Subcutaneous abdominal adipose tissue (tissue), 5 donors: Measurements from ENCODE around the gene ACTR3.

Experiments
- H3K27ac ChIP-seq: one replicate; pipeline ENCODE4 v1.7.0; 2013; ENCODE audit warnings: low read depth, mild to moderate bottlenecking, inconsistent platforms, low read length, moderate library complexity
- H3K27me3 ChIP-seq, 5 donors: one replicate each; pipeline ENCODE4 v1.7.0; 2013; ENCODE audit warnings: low read length in 5 of 5, inconsistent platforms in 1 of 5; ENCODE audit not compliant: control insufficient read depth in 5 of 5, insufficient read depth in 4 of 5
- H3K36me3 ChIP-seq, 5 donors: one replicate each; pipeline ENCODE4 v1.7.0; 2013; ENCODE audit warnings: low read length in 5 of 5; ENCODE audit not compliant: control insufficient read depth in 5 of 5, insufficient read depth in 5 of 5
- H3K4me1 ChIP-seq, 5 donors: one replicate each; pipeline ENCODE4 v1.7.0; 2013; ENCODE audit warnings: low read length in 5 of 5, mild to moderate bottlenecking in 3 of 5, moderate library complexity in 1 of 5; ENCODE audit not compliant: control insufficient read depth in 5 of 5, insufficient read depth in 5 of 5
- H3K4me3 ChIP-seq, 5 donors: one replicate each; pipeline ENCODE4 v1.7.0; 2013; ENCODE audit warnings: low read length in 5 of 5, low read depth in 1 of 5
- H3K9ac ChIP-seq, 5 donors: one replicate each; pipeline ENCODE4 v1.7.0; 2013; ENCODE audit warnings: low read length in 5 of 5, mild to moderate bottlenecking in 4 of 5, moderate library complexity in 3 of 5
- H3K9me3 ChIP-seq, 5 donors: one replicate each; pipeline ENCODE4 v1.7.0; 2013; ENCODE audit warnings: low read length in 5 of 5; ENCODE audit not compliant: control insufficient read depth in 5 of 5
- donor health status: healthy.
- donor health status: healthy.
- donor health status: healthy.
- donor health status: healthy.
- donor health status: healthy.

ACTR3 gene

GRCh38 chr2:113901943-113902342, 12.1 kb downstream of the ACTR3 start:
- Histone ChIP-seq H3K4me1 (peaks cover 0 to 53% (median 50%) of the 10 kb centered on the region in 5 donors), H3K4me3 (no peak overlapping the region), H3K9ac (no peak overlapping the region), H3K36me3 (no peaks in the 10 kb centered on the region), H3K27me3 (no peaks in the 10 kb centered on the region), H3K27ac (no peak overlapping the region), H3K9me3 (no peaks in the 10 kb centered on the region)

GRCh38 chr2:113905886-113906285, 16.0 kb downstream of the ACTR3 start:
- Histone ChIP-seq H3K4me3 (no peak overlapping the region), H3K9ac (no peak overlapping the region), H3K9me3 (no peaks in the 10 kb centered on the region), H3K27me3 (no peaks in the 10 kb centered on the region), H3K4me1 (peaks cover 0 to 34% (median 16%) of the 10 kb centered on the region in 5 donors), H3K27ac (no peak overlapping the region), H3K36me3 (no peaks in the 10 kb centered on the region)

- Histone ChIP-seq H3K36me3 (no peaks in the 10 kb centered on the region), H3K4me3 (no peak overlapping the region), H3K27ac (no peak overlapping the region), H3K4me1 (peaks cover 0 to 33% (median 15%) of the 10 kb centered on the region in 5 donors), H3K27me3 (no peaks in the 10 kb centered on the region), H3K9me3 (no peaks in the 10 kb centered on the region), H3K9ac (no peak overlapping the region)
Measured at GRCh38 chr2:113906647-113907046, 16.8 kb downstream of the ACTR3 start.

DNA sequence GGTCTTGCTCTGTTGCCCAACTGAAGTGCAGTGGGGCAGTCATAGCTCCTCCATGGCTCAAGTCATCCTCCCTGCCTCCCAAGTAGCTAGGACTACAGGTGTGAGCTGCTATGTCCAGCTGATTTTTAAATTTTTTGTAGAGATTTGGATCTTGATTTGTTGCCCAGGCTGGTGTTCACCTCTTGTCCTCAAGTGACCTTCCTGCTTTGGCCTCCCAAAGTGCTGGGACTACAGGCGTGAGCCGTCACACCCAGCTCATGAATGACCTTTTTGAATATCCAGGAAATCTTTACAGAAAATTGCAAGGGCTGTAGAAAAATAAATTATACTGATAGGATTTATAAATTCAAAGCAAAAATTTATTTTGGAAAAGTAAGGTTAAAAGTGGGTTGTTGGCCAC, 17.4 kb downstream of the ACTR3 start:
- no peak overlapping the region for H3K4me3 ChIP-seq
- no peaks in the 10 kb centered on the region for H3K36me3 ChIP-seq
- H3K27me3 ChIP-seq: no peaks in the 10 kb centered on the region
- H3K9me3 ChIP-seq: no peaks in the 10 kb centered on the region
- no peak overlapping the region for H3K27ac ChIP-seq
- no peak overlapping the region for H3K9ac ChIP-seq
- peaks cover 0 to 33% (median 10%) of the 10 kb centered on the region in 5 donors for H3K4me1 ChIP-seq

GRCh38 chr2:113910110-113910717, 20.3 kb downstream of the ACTR3 start:
- peaks cover under 1 to 12% (median 6%) of the 10 kb centered on the region in 5 donors for H3K36me3 ChIP-seq
- H3K4me1 ChIP-seq: peaks cover 0 to 16% (median 6%) of the 10 kb centered on the region in 5 donors
- no peaks in the 10 kb centered on the region for H3K9me3 ChIP-seq
- H3K27me3 ChIP-seq: no peaks in the 10 kb centered on the region
- no peak overlapping the region for H3K27ac ChIP-seq
- no peak overlapping the region for H3K4me3 ChIP-seq
- H3K9ac ChIP-seq: no peak overlapping the region

DNA sequence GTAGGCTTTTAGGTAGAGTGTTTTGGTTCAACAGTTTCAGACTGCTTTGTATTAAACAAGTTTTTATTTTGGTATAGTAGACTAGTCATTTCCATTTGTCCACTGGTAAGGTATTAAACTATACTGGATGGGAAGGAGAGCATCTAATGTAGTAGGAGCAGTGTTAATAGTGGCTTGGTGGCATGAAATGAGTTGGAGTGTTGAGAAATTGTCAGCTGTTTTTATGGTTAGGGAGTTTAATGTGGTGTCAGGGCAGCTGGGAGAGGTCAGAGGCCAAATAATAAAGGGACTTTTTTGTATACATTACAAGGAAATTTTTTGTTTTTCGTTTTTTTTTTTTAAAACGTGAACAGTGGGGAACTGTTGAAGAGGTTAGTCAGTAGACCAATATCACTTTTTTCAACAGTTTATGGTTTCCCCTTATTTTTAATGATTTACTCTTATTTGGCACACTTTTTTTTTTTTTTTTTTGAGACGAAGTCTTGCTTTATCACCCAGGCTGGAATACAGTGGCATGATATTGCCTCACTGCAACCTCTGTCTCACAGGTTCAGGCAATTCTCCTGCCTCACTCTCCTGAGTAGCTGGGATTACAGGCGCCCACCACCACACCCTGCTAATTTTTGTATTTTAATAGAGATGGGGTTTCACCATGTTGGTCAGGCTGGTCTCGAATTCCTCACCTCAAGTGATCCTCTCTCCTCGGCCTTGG, 21.2 kb downstream of the ACTR3 start:
- Histone ChIP-seq H3K27ac (no peak overlapping the region), H3K36me3 (peaks cover 3 to 14% (median 9%) of the 10 kb centered on the region in 5 donors), H3K9me3 (no peaks in the 10 kb centered on the region), H3K4me3 (no peak overlapping the region), H3K9ac (no peak overlapping the region), H3K27me3 (no peaks in the 10 kb centered on the region), H3K4me1 (peaks cover 0 to 16% (median 6%) of the 10 kb centered on the region in 5 donors)

DNA sequence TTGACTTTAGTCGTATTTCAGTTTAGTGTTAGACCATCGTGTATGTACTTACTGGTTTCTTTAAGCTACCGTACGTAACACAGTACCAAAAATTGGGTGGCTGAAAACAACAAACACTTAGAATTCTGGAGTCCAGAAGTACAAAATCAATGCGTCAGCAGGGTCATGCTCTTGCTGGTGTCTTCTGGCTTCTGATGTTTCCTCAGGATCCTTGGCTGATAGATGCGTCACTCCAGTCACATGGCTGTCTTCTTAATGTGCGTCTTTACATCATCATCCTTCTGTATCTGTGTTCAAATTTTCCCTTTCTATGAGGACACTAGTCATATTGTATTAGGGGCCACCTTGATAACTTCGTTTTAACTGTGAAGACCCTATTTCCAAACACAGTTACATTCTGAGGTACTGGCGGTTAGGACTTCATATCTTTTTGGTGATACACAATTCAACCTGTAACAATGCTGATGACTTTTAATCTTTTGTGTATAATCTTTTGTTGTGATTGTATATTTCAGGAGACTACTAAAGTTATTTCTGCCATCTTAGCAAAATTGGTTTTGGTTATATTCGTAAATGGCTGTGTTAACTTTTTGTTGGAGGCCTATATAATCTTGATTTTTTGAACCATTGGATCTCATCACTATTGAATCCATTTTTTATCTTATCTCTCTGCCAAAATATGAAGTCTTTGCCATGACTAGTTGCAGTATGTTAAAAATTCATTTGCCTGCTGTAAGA, 25.4 kb downstream of the ACTR3 start:
- H3K36me3 ChIP-seq: peaks cover 24 to 39% (median 26%) of the 10 kb centered on the region in 5 donors
- no peaks in the 10 kb centered on the region for H3K9me3 ChIP-seq
- peaks cover 0 to 5% (median 0%) of the 10 kb centered on the region in 5 donors for H3K4me1 ChIP-seq
- no peaks in the 10 kb centered on the region for H3K27me3 ChIP-seq
- H3K4me3 ChIP-seq: no peak overlapping the region
- no peak overlapping the region for H3K9ac ChIP-seq
- H3K27ac ChIP-seq: no peak overlapping the region

DNA sequence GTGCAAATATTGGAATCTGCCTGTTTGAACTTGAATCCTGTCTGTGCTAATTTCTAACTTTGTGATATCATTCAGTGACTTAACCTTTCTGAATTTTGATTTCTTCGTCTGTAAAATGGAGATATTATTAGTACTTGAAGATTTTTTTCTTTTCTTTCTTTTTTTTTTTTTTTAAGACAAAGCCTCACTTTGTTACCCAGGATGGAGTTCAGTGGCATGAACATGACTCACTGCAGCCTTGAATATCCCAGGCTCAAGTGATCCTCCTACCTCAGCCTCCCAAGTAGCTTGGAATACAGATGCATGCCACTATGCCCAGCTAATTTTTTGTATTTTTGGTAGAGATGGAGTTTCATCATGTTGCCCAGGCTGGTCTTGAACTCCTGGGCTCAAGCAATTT, 28.3 kb downstream of the ACTR3 start:
- Histone ChIP-seq H3K9me3 (no peaks in the 10 kb centered on the region), H3K27ac (no peak overlapping the region), H3K4me3 (no peak overlapping the region), H3K36me3 (peaks cover 24 to 38% (median 26%) of the 10 kb centered on the region in 5 donors), H3K27me3 (no peaks in the 10 kb centered on the region), H3K4me1 (no peaks in the 10 kb centered on the region), H3K9ac (no peak overlapping the region)

DNA sequence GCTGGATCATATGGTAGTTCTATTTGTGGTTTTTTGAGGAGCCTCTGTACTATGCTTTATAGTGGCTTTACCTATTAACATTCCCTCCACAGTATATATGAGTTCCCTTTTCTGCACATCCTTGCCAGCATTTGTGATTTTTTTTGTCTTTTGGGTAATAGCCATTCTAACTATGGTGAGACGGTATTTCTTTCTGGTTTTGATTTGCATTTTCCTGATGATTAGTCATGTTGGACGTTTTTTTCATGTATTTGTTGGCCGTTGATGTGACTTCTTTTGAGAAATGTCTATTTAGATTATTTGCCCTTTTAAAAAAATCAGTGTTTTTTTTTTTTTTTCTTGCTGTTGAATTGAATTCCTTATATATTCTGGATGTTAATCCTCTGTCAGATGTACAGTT, 31.1 kb downstream of the ACTR3 start:
- no peak overlapping the region for H3K9ac ChIP-seq
- H3K27ac ChIP-seq: no peak overlapping the region
- peaks cover 16 to 28% (median 20%) of the 10 kb centered on the region in 5 donors for H3K36me3 ChIP-seq
- no peaks in the 10 kb centered on the region for H3K9me3 ChIP-seq
- no peak overlapping the region for H3K4me3 ChIP-seq
- H3K4me1 ChIP-seq: no peaks in the 10 kb centered on the region
- no peaks in the 10 kb centered on the region for H3K27me3 ChIP-seq

GRCh38 chr2:113922335-113922734, 32.4 kb downstream of the ACTR3 start:
- H3K36me3 ChIP-seq: peaks cover 12 to 29% (median 24%) of the 10 kb centered on the region in 5 donors
- H3K27ac ChIP-seq: no peak overlapping the region
- no peaks in the 10 kb centered on the region for H3K4me1 ChIP-seq

More at GRCh38 chr2:113922335-113922734, 32.4 kb downstream of the ACTR3 start:
- H3K27me3 ChIP-seq: no peaks in the 10 kb centered on the region
- H3K4me3 ChIP-seq: no peak overlapping the region
- no peaks in the 10 kb centered on the region for H3K9me3 ChIP-seq
- H3K9ac ChIP-seq: no peak overlapping the region
